ENCODE results near the gene COX19.
"Not testable (repeated sequence)": the region's sequence is repeated elsewhere in the genome, so short reads cannot be mapped to it uniquely, and the experiment has no call there.

Gene COX19

DNA sequence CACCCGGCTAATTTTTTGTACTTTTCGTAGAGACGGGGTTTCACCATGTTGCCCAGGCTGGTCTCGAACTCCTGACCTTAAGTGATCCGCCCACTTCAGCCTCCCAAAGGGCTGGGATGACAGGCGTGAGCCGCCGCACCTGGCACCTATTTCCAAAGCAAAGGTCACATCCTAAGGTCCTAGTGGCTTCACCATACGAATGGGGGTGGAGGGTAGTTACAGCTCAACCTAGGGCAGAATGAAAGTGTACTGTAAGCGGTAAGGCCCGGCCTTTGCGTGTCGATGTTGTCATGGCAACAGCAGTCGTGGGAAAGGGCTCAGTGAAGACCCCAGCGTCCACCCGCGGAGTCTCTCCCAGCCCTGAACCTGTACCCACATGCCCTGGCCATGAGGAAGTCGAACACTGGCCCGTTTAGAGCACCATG lies 1.6 kb upstream of the COX19 start:
- DNase-seq = no peak

DNA sequence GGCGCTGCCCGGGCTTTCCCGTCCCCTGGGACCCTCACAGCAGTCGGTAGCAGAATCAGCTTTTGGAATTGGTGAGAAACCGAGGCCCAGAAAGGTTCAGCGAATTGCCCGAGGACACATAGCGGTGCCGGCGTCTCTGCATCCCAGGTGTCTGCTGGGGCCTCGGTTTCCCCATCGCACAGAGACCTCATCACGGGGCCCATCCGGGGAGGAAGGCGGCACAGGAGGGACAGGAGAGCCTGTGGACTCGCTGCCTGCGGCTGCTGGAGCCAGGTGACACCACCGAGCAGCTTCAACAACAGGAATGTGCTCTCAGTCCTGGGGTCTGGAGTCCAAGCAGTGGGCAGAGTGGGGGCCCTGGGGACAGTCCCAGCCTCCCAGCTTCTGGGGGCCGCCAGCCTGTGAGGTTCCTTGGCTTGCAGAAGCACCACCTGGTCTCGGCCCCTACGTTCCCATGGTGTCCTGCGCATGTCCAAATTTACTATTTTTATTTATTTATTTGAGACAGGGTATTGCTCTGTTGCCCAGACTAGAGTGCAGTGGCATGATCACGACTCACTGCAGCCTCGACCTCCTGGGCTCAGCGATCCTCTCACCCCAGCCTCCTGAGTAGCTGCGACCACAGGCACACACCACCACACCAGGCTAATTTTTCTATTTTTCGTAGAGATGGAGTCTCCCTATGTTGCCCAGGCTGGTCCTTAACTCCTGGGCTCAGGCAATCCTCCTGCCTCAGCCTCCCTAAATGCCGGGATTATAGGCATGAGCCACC lies 539 bp upstream of the COX19 start:
- DNase-seq = no peak

DNA sequence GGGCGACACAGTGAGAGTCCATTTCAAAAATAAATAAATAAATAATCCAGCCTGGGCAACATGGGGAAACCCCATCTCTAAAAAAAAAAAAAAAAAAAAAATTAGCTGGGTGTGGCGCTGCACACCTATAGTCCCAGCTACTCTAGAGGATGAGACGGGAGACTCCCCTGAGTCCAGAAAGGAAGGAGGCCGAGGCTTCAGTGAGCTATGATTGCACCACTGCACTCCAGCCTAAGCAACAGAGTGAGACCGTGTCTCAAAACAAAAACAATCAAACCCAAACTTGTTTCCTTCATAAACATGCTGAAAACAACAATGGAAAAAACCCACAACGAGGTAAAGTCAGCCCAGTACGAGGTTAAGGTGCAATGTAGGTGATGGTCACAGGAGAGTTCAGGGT lies 1.2 kb downstream of the COX19 start:
- DNase-seq = no peak

DNA sequence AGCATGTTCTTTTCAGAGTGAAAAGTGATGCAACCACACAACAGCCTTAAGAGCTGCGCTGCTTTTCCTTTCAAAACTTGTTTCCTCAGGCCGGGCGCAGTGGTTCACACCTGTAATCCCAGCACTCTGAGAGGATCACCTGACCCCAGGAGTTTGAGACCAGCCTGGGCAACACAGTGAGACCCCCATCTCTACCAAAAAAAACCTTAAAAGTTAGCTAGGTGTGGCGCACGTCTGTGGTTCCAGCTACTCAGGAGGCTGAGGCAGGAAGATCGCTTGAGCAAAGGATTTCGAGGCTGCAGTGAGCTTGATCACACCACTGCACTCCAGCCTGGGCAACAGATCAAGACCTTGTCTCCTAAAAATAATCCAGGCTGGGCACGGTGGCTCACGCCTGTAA lies 2.0 kb downstream of the COX19 start:
- no peak for DNase-seq

DNA sequence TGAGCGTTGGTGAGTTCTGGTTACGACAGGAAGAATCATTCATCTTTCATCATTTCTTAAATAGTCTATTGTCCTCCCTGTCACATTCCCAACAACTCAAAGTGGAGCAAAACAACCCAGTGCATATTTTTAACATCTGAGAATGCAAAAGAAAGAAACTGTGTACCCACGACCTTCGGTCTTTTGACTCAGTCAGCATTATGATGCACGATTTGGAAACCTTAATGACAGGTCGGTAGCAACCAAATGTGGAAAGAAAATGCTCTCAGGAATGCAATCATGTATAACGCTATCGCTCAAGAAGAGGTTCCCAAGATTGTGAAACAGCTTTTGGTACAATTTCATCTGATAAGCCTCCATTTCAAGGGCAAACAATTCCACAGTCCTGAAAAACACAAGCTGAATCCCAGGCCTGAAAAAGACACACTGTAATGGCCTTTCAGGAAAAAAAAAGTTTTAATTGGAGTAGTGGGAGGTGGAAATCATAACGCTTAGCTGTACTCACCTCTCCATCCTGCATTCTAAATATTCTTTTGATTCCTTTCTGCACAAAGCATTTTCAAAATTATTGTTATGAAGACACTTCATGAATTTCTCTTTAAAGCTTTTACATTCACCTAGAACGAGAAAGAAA lies 2.6 kb downstream of the COX19 start:
- DNase-seq = no peak

DNA sequence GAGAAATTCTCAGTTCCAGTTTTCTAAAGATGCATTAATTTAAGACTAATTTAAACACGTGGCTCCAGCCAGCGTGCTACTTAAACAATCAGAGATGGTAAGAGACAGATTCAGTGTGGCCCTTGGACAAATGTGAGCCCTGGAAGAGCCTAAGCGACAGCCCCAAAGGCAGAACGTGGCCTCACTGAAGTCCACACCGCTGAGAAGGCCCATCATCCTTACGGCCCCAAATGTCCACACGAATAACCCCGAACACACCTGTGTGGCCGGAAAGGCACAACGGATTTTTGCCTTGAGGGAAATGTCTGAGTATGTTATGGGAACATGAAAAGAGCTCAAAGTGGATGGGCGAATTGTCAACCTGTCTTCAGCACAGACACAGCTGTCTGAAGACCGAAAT lies 3.2 kb downstream of the COX19 start:
- DNase-seq = no peak

DNA sequence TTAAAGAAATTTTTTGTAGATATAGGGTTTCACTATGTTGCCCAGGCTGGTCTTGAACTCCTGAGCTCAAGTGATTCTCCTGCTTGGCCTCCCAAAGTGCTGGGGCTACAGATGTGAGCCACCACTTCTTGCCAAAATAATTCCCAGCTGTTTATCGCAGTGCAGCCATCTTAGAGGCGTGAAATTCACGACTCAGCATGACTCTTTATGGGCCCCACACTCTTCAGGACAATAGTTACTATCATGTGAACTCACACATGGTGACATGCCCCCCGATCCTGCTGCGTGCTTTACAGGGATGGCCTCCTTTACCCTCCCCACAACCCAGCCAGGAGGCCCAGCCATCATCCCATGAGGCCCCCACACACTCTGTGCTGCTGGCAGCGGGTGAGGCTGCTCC lies 4.6 kb downstream of the COX19 start:
- no peak for DNase-seq

DNA sequence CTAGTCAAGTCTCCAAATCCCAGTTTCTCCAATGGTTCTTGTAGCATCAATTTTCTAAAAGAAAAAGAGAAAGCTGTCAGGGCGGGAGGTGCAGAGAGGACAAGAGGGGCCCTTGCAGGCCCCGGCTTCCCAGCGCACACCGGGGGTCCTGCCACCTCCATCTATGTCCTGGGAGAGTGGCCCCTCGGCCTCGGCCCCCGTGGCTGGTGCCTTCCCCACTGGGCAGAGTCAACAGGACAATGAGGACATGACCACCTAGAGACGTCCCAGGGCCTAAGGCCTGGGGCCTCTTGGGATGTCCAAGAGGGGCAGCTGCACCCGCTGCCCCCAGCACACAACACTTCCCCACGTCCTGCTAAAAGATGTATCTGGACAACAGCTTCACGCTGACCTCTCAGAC lies 5.9 kb downstream of the COX19 start:
- DNase-seq = no peak

DNA sequence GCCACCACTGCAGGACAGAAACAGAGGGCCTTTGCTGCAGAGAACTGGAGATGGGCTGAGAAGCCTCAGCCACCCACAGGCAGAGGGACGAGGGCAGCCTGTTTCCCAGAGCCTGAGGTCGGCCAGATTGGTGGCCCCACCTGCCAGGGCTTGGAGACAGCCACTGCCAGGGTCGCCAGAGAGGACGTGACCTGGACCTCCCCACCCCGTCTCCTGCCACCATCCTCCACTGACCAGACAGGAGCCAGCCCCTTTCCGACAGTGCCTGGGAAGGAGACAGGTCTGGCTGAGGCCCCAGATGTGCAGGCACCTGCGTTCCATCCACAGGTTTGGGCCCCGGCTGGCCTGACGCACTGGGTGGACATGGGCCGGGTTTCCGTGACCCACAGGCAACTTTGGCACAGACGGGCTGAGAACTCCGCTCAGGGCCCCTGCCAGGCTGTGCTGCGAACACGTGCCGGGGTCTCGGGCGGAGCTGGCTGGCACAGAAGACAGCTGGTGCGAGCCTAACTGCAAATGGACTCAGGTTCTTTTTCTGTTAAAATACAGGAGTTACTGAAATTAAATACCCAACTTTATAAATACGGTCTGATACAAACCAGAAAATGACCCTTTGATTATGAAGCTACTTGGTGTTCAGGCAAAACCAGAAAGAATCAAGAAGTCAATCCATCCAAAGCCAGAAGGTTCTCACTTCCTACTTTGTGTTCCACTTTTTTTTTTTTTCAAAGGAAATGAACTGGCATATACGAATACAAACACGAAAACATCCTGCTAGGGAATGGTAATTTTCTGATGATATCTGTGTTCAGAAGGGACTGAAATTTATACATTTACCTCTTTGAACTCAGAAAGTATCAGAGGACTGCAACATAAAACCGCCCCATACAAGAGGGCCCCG lies 6.9 kb downstream of the COX19 start:
- DNase-seq = no peak

DNA sequence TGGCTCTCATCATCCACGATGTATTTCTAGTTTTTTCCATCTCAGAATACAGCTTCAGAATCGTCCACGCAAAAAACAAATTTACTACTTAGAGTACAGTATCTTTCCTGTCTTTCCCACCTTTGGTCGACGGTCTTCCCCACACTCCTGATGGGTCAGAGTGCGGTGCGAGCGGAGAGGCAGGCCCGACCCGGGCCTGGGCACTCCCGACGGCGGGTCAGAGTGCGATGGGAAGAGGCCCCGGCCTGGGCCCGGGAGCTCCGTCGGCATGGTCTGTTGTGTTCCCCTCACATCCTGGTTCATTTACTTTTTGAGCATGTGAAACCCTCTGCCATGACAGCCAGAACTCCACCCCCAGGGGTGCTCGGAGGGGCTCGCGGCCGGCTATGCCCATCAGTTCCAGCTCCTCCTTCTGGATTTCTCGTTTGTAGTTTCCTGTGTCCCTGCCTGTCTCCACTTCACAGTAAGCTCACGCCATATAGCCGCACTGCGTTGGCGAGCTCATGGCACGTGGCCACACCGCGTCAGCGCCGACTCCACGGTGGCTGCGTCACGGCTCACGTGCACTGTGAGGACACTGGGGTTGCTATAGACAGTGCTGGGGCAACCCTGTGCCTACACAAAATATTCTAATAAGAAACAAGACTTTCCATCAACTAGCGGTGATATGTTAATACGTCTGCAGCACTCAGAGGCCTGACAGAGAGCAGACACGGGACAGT lies 7.8 kb downstream of the COX19 start:
- DNase-seq = no peak

DNA sequence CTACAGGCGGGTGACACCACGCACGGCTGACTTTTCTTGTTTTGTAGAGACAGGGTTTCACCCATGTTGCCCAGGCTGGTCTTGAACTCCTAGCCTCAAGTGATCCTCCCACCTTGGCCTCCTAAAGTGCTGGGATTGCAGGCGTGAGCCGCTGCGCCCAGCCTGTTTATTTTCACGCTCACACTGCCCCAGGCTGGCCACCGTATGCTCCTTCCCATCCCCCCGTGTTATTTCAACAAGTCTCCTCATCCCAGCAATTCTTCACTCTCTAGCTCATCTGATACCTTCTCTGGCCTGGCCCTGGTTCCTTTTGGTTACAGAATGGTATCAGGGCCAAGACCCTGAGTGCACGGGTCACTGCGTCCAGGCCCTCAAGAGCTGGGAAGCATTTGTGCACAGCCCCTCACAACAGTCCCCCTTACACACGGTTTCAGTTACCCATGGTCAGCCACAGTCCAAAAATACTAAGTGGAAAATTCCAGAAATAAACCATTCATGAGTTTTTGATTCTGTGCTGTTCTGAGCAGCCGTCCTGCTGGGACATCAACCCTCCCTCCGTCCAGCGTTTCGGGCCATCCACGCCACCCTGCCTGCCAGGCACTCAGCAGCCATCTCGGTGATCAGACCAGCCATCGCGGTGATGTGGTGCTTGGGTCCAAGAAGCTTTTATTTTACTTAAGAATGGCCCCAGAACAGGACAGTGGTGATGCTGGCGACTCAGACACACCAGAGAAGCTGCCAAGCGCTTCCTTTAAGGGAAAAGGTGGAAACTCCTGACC lies 8.9 kb downstream of the COX19 start:
- no peak for DNase-seq

DNA sequence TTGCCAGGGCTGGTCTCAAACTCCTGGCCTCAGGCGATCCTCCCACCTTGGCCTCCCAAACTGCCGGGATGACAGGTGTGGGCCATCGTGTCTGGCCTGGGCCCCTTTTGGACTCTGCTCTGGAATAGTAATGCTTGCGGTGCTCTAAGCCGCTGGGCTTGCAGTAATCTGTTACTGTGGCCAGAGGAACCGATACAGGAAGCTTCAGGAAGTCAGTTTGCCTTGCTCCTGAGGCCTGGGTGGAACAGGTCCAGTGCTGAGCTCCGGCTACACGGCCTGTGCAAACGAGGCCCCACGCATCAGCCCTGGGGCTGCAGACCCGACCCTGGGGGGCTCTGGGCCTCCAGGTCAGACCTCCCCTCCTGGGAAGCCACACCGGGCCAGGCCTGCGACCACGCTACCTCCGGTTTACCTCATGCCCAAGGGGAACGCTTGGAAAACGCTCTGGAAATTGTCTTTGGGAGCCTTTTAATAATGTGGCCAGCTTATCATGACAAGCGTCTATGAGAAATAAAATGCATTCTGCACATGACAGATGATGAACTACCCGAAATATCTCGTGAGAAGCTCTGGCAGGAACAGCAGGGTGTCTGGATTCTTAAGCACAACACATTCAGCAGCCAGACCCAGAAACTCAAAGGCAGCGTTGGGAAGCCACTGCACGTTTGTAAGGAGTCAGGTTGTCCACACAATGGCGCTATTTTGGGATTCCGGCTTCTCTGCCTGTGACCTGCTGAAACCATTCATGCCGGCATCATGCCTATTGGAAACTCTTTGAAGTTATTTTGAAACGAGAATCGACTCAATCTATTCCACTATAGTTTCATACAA lies 10.7 kb downstream of the COX19 start:
- DNase-seq = no peak

DNA sequence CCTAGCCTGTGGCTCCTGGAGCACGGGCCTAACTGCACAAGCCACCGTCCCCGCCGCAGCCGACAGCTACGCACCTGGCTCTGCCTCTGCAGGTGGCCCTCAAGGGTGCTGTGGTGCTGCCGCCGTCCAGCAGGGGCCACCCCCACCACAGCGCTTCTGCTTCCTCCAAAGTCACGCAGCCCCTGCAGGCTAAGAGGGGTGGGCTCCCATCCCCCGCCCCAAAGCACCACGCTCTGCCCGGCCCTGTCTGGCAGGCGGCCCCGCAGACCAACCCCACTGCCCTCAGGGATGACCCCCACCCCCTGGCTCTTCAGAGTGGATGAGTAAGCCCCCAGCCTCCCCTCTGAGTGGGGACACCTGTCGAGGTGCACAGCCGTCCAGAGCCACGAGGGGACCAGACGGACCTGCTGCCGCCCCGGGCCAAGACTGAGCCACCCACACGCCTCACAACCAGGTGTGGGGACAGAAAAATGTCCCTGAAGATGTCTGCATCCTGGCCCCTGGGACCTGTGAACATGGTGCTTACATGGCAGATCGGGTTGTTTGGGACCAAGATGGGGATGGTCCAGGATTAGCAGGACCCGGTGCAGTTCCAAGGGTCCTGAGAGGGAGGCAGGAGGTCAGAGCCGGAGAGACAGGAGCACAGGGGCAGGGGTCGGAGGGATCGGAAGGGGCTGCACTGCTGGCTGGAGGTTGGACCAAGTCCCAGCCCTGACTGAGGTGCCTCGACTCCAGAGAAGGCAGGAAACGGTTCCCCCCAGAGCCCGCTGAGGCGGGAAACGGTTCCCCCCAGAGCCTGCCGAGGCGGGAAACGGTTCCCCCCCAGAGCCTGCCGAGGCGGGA lies 11.9 kb downstream of the COX19 start:
- DNase-seq = no peak

DNA sequence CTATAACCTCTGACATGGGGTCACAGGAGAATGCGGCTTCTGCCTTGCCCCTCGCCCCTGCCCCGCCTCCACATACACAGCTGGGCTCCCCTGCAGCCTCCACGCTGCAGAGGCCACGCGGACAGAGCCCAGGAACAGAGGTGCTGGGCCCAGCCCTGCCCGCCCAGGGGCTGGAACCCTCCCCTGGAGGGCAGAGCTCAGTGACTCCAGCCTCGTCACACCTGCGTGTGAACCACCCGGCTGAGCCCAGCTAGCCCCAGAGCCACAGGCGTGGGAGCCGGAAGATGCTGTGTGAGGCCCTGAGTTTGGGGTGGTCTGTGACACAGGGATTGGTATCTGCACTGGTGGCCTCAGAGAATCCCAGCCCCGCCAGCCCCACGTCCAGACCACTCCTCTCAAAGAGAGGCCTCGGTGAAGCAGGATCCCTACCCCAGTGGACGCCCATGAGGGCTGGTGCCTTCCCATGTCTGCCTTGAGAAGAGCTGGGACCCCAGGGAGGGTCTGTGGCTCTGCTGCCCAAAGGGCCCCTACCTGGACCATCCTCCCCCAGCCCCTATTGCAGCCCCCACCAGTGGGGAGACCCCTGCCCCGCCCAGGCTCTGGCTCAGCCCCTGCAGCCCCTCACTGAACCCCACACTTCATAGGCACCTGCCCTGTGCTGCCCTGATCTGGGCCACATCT lies 12.8 kb downstream of the COX19 start:
- DNase-seq = no peak

DNA sequence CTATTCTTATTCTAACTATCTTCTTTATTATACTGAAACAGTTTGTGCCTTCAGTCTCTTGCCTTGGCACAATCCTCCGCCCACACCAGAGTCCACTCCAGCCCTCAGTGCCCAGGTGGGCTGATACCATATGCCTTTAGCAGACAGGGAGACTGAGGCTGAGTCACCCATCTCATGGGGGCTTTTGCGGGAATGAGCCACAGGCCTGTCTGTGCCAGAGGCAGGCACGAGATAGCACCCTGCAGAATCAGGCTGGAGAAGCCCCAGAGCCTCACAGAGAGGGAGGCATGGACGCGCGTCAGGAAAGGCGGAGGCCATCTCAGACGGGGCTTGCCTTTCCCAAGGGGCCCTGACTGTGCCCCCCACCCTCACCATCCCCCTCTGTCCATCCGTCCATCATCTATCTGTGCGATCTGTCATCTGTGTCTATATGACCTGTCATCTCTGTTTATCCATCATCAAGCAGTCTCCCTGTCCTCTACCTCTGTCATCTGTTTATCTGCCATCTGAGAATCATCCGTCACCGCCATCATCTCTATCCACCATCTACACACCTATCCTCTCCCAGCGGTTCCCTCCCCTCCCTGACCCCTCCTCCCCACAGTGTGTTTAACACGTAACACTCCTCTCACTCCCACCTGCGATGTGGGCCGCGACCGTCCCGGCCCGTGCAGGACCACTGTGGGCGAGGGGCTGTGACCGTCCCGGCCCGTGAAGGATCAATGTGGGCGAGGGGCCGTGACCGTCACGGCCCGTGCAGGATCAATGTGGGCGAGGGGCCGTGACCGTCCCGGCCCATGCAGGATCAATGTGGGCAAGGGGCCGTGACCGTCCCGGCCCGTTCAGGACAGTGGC lies 13.6 kb downstream of the COX19 start:
- no peak for DNase-seq

DNA sequence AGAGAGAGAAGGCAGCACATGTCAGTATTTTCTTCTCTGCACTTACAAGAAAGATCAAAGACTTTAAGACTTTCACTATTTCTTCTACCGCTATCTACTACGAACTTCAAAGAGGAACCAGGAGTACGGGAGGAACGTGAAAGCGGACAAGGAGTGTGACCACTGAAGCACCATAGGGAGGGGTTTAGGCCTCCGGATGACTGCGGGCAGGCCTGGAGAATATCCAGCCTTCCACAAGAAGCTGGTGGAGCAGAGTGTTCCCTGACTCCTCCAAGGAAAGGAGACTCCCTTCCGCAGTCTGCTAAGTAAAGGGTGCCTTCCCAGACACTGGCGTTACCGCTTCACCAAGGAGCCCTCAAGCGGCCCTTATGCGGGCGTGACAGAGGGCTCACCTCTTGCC lies 14.4 kb downstream of the COX19 start:
- DNase-seq = not testable (repeated sequence)

DNA sequence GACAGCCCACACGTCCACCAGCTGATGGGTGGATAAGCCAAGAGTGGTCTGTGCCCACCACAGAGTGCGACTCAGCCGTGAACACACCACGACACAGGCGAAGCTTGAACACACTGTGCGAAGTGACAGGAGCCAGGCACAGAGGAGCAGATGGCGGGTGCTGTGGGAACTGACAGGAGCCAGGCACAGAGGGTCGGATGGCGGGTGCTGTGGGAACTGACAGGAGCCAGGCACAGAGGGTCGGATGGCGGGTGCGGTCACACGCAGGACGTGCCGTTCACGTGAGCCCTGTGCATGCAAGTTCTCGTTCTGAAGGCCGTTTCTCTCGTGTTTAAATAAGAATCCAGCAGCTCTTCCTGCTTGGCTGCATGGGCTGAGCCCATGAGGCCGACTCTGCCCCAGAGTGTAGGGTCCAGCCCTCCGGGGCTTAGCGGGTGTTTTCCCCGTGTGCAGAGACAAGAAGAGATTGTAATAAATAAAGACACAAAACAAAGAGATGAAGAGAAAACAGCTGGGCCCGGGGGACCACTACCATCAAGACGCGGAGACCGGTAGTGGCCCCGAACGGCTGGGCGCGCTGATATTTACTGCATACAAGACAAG lies 15.0 kb downstream of the COX19 start:
- no peak for DNase-seq

DNA sequence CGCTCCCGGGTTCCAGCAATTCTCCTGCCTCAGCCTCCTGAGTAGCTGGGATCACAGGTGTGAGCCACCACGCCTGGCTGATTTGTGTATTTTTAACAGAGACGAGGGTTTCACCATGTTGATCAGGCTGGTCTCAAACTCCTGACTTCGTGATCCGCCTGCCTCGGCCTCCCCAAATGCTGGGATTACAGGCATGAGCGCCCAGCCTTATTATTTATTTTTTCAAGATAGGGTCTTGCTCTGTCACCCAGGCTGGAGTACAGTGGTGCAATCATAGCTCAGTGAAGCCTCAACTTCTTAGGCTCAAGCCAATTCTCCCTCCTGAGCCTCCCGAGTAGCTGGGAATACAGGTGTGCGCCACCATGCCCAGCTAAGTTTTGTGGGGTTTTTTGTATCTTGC lies 15.6 kb downstream of the COX19 start:
- DNase-seq = not testable (repeated sequence)

Measured in CD4-positive, alpha-beta T cell treated with Interferon gamma for 1 hour (primary cell).